SIG-M5 treated with dmso at 0.1 percent for 504 hours (cell line): ENCODE measurements around the gene MAML3.

Source experiments
- DNase-seq: peaks from one replicate; lab custom pipeline; 2025; ENCODE audit not compliant: unreplicated experiment; lab: John Stamatoyannopoulos, UW

Gene MAML3

DNA sequence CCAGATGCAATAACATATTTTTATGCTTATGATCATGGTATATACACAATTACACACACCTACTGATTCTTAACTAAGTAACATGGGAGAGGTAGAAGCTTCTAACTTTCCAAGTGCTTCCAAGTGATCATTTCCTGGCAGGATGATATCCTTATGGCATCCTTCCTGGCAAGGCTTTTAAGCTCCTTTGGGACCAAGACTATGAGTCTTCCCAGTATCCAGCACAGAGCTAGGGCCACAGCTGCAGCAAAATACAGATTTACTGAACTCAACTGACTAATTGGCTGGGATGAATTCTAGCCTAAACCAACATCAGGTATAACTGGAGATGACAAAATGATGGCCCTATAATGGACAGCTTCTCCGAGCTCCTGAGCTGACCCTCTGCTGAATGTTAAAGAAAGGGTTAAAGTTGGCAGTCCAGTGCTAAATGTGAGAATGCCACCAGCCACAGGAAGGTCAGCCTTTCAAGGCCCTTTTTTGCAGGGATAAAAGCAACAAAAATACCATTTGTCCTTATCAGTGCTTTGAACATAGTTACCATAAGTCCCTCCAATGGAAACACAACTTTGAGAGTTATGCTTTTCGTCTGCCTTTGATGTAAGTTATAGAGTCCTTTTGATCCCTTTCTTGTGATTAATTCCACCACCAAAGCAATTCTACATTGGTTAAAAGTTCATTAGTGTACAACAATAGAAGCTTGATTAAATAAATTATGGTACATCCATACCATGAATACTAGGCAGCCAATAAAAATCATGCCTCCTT is 415.0 kb downstream of the MAML3 start:
- DNase-seq = no peak

DNA sequence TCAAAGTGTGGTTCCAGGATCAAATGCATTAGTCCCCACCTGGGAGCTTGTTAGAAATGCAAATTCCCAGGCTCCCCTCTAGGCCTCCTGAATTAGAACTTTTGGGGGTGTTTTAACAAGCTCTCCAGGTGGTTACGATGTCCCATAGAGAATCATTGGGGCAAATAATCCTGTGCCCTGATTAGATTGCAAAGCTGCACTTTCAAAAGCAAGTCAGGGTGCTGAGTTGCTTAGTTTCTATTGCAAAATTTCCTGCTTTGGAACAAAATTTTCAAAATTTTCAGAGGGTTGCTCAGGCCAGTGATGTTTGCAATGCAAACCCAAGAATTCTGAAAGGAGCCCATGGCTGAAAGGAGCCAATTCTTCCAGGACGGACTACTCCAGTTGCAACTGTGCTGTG is 417.3 kb downstream of the MAML3 start:
- peak; percentile 3 for DNase-seq

DNA sequence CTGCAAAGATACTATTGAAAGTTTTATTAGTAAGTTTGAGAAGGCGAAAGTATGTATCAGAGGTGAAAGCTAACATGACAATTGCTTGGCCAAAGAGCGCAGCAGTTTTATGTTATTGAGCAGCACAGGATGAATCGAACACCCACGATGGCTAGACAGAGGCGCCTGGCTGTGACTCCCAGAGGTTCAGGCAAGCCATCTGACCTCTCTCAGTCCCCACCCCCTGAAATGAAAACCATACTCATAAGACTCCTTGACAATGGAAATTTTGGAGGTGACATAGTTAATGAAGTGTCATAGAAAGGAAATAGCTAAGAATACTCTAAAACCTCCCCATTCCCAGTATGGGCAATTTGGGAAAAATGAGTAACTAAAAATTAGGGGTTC is 417.7 kb downstream of the MAML3 start:
- DNase-seq = no peak

- no peak for DNase-seq
These were observed 418.4 kb downstream of the MAML3 start for GRCh38 chr4:139735381-139736273.

DNA sequence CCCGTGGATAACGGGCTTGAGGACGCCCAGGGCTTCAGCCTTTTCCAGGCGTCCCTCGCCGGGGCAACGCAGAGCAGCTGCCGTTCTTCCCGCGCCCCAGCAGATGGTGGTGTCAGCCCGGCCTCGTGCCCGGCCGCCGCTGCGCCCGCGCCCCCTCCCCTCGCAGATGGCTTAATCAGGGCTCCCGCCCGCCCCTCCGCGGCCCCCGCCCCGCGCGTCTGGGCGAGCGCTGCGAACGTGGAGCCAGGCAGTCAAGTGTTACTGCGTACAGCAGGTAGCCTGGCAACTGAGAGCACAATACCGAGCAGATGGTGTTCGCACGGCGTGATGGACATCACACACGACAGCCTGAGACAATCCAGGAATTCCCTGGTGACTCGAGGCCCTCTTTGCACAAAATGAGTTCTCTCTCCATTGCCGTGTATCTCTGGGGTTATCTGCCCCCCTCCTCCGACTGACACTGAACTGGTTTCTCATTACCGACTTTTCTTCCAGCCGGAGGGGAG is 419.1 kb downstream of the MAML3 start:
- DNase-seq = peak; percentile 53

GRCh38 chr4:139734201-139734874 is 419.6 kb downstream of the MAML3 start:
- peak; percentile 57 for DNase-seq

DNA sequence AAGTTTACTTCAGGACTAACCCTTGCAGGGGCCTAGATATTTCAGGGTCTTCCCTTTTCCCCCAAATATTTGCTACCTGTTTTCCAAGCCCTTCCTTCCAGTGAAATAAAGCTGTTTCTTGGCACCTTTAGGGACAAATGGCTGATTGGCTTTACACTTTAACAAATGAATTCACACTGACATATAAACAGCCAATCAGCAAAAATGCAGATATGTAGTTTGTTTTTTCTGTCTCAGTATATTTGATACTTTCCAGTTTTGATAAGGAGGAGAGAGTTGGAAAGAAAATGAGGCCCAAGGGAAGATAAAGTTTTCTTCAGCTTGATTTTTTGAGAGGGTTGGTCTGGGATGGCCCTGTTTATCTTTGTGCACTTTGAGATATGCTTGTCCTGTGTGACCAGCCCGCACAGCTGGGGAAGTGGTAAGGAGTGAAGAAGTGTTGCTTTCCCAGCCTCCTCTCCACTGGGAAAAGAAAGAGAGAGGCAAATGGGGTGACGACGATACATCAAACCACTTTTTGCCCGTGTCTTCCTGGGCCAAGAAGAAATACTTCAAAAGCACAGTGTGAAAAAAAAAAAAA is 420.9 kb downstream of the MAML3 start:
- no peak for DNase-seq

GRCh38 chr4:139728840-139729239 is 425.1 kb downstream of the MAML3 start:
- no peak for DNase-seq

DNA sequence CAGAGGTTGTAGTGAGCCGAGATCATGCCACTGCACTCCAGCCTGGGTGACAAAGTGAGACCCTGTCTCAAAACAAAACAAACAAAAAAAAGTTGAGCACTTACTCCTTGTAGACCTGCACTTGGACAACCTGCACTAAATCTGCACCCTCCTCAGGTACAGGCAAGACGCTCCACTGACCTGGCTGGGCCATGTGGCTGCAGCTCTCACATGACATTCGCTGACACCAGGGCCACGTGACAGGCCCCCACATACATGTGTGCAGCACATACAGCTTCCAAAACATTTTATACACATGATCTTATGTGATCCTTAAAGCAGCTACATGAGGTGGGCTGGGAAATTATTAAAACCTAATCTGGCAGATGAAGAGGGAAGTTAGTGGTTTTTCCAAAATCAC is 425.8 kb downstream of the MAML3 start:
- DNase-seq = no peak

- no peak for DNase-seq
These were observed 427.4 kb downstream of the MAML3 start for GRCh38 chr4:139726615-139727014.

GRCh38 chr4:139725236-139725635 is 428.7 kb downstream of the MAML3 start:
- DNase-seq = no peak

DNA sequence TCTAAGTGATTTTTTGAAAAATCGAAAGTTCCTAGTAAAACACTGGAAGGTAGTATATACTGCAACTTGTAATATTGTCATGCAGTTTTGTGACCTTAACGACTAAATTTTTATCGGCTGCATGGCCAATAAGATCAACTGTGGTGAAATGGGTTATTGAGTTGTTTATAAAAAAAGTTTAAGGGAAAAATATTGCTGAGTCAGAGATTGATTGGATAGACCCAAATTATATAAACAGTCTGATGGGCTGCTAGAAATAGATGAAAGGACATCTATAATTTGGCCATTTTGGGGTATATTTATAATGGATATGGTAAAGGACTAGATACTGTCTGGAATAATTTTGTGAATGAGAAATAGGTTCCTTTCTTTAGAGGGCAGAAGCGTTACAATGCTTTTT is 432.2 kb downstream of the MAML3 start:
- DNase-seq = no peak

DNA sequence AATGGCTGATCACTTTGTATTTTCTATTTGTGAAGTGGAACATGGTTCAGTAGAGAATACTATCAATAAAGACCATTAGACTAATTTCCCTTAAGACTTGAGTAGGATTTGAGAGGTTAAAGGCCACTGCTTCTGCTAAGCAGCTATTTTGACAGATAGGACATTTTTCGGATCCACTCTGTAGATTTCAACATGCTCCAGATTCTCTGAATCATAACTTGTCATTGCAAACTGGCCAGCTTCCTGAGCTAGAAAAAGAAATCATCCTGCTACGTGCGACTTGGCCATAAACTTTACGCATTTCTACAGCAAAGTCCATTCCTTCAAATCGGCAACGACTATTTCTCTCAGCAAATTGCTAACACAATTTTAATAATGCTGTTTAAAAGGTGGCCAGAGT is 433.2 kb downstream of the MAML3 start:
- DNase-seq = no peak

DNA sequence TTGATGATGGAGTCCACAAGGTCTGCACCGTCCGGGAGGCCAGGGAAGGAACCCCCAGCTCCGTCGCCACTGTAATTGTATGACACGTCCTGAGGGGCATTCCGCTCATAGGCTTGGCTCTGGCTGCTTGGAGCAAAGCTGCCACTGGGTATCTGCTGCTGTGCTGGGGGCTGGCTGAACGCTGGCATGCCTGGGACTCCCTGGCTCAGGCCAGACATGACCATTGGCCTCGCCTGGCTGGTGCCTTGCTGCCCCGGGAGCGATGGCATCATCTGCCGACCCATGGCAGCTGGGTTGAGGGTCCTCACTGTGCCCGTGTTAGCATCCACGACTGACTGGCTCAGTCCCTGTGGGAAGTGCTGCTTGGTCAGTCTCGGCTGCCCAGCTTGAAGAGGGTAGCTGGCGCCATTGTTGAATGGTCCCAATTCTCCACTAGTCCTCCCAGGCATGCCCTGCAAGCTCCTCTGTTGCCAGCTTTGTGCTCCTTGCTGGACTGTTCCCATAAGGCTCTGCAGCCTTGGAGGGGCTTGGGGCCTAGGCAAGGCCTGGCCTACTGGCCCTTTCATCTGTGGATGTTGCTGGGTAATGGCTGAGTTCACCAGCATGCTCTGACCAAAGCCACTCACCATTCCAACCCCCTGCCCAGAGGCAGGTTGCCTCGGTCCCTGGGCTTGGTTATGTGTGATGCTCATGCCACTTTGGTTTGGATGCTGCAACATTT is 434.4 kb downstream of the MAML3 start:
- DNase-seq = no peak

GRCh38 chr4:139718833-139719232 is 435.2 kb downstream of the MAML3 start:
- no peak for DNase-seq

DNA sequence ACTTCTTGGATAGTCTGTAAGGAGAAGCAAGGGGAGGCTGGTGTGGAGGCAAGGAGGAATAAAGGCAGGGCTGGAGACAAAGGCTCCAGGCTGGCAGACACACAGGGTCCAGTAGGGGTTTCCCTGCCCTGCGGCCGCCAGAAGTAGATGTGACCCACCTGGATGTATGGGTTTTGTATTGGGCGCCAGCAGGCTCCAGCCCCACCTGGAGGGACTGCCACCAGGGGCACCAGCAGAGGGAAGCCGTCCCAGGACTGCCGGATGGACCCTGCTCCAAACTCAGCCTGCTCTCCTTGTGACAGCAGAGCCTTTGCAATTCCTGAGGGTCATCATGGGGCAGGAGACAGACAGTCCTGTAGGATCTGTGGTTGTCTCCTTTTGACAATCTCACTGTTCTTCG is 435.6 kb downstream of the MAML3 start:
- DNase-seq = no peak

DNA sequence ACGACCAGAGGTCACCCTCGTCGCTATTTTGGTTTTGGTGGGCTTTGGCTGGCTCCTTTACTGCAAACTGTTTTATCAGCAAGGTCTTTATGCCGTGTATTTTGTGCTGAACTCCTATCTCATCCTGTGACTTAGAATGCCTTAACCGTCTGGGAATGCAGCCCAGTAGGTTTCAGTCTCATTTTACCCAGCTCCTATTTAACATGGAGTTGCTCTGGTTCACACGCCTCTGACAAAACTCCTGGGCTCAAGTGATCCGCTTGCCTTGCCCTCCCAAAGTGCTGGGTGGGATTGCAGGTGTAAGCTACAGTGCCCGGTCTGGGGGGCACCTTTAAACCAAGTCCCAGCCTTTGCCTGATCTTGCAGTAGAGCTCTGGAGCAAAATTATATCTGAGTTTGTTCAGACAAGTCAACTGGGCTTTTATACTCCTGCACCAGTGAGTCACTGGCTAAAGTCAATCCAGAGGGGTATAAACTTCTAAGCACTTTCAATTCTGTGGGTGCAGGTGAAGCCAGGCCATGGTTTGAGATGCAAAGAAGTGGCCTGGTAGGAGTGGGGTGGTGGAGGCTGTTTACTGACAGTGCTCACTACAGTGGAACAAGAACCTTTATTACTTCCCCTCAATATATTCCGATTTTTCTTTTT is 438.1 kb downstream of the MAML3 start:
- no peak for DNase-seq

DNA sequence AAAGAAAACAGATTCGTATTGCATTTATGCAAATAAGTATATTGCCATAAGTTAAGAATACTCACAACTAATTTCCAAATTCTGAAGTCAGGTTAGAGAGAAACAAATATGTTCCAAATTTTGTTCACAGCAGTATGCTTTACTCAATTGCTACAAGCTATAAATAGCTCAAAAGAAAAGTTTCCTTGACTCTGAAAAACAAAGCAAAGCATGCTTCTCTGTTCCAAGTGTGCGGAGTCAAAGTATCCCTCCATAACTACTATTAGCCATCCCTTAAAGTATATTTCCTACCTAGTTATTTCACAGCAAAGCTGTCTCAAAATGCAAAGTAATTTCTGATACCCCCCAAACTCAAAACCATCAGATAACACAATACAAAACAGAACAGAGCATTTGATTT is 441.1 kb downstream of the MAML3 start:
- DNase-seq = no peak

DNA sequence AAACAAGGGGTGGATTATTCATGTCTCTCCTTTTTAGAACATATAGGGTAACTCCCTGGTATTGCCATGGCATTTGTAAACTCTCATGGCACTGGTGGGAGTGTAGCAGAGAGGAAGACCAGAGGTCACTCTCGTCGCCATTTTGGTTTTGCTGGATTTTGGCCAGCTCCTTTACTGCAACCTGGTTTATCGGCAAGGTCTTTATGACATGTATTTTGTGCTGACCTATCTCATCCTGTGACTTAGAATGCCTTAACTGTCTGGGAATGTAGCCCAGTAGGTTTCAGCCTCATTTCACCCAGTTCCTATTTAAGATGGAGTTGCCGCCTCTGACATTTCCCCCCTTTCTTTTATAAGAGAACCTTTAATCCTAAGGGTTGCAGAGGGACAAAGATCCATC is 442.5 kb downstream of the MAML3 start:
- DNase-seq = no peak

DNA sequence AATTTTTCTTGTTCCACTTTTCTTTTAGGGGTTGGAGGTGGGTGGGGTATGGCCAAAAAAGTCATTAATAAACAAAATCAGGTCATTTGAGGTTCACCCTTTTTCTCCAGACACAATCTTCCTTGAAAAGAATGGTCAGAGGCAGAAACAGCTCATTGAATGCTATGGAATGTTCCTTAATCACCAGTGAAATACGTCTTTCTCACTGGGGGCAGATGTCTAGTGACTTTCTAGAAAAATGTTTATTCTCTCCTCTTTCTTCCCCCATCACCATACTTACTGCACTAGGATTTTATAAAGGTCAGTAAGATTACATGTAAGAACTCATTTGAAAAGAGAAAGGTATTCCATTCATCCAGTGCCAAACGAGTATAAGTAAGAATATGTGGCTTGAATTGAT is 443.9 kb downstream of the MAML3 start:
- no peak for DNase-seq
